D341Med (cell line): Measurements from ENCODE around the gene KIRREL3.
A peak's percentile ranks its signal among the peaks of the same experiment; 100 is the strongest.

Experiments used
- DNase-seq: peaks from one replicate; pipeline ENCODE4 v3.0.0; 2012; ENCODE audit warnings: low spot score

KIRREL3 gene

GRCh38 chr11:127000291-127000968 lies at the start of gene KIRREL3:
Gene KIRREL3, minus strand, starts transcription at chr11:127000770.
- peak; percentile 31 for DNase-seq

- no peak for DNase-seq
Observed at GRCh38 chr11:127050186-127050585, 49.6 kb upstream of the KIRREL3 start.

GRCh38 chr11:127049486-127049885 lies 48.9 kb upstream of the KIRREL3 start:
- DNase-seq, result no peak

GRCh38 chr11:127044535-127044934 lies 44.0 kb upstream of the KIRREL3 start:
- no peak for DNase-seq

GRCh38 chr11:127042445-127042844 lies 41.9 kb upstream of the KIRREL3 start:
- DNase-seq, result no peak

GRCh38 chr11:127039591-127039990 lies 39.0 kb upstream of the KIRREL3 start:
- no peak for DNase-seq

GRCh38 chr11:127037596-127037995 lies 37.0 kb upstream of the KIRREL3 start:
- no peak for DNase-seq

GRCh38 chr11:127037001-127037400 lies 36.4 kb upstream of the KIRREL3 start:
- DNase-seq, result no peak

GRCh38 chr11:127035824-127036223 lies 35.3 kb upstream of the KIRREL3 start:
- DNase-seq, result no peak

GRCh38 chr11:127034973-127035372 lies 34.4 kb upstream of the KIRREL3 start:
- no peak for DNase-seq

- DNase-seq, result no peak
Observed at GRCh38 chr11:127028648-127029047, 28.1 kb upstream of the KIRREL3 start.

- DNase-seq, result no peak
Observed at GRCh38 chr11:127027789-127028188, 27.2 kb upstream of the KIRREL3 start.

GRCh38 chr11:127027000-127027399 lies 26.4 kb upstream of the KIRREL3 start:
- no peak for DNase-seq

- no peak for DNase-seq
Observed at GRCh38 chr11:127023991-127024390, 23.4 kb upstream of the KIRREL3 start.

- no peak for DNase-seq
Observed at GRCh38 chr11:127018683-127019279, 18.2 kb upstream of the KIRREL3 start.

GRCh38 chr11:127017482-127017881 lies 16.9 kb upstream of the KIRREL3 start:
- DNase-seq, result no peak

GRCh38 chr11:127013550-127013949 lies 13.0 kb upstream of the KIRREL3 start:
- no peak for DNase-seq

GRCh38 chr11:127006311-127006710 lies 5.7 kb upstream of the KIRREL3 start:
- DNase-seq, result no peak

GRCh38 chr11:127003260-127003981 lies 2.9 kb upstream of the KIRREL3 start:
- DNase-seq, result peak; percentile 69

- peak; percentile 30 for DNase-seq
Observed at GRCh38 chr11:127002669-127003259, 2.2 kb upstream of the KIRREL3 start.

- no peak for DNase-seq
Observed at GRCh38 chr11:127000981-127001380, 411 bp upstream of the KIRREL3 start.

GRCh38 chr11:126999366-126999765 lies 1.2 kb downstream of the KIRREL3 start:
- DNase-seq, result no peak

GRCh38 chr11:126997641-126998040 lies 2.9 kb downstream of the KIRREL3 start:
- DNase-seq, result no peak
